NB4 (cell line): ENCODE data around the gene LARP6.

Experiments
- DNase-seq: peaks from one replicate; pipeline ENCODE4 v3.0.0; 2010; ENCODE audit warnings: low read depth
- H3K4me3 ChIP-seq: one replicate; pipeline ENCODE4 v1.5.1; 2011; ENCODE audit warnings: mild to moderate bottlenecking, low read depth, low read length, moderate library complexity
- CTCF ChIP-seq: IDR thresholded peaks from one replicate; pipeline ENCODE4 v1.5.1; 2012; ENCODE audit warnings: low read depth, low read length
- MAX ChIP-seq: IDR thresholded peaks from 2 replicates; pipeline ENCODE4 v1.6.1; 2011; ENCODE audit warnings: low read depth, low read length
- MYC ChIP-seq: IDR thresholded peaks from 2 replicates; pipeline ENCODE4 v1.6.1; 2011; ENCODE audit warnings: low read depth, low read length
- POLR2A ChIP-seq: IDR thresholded peaks from 2 replicates; pipeline ENCODE4 v1.6.1; 2011; ENCODE audit warnings: mild to moderate bottlenecking; ENCODE audit not compliant: insufficient read length; ENCODE audit errors: extremely low read depth

The LARP6 gene

GRCh38 chr15:70796516-70797310 lies 57.2 kb downstream of the LARP6 start:
- TF ChIP-seq CTCF (no peak), MAX (no peak), POLR2A (no peak), MYC (no peak)
- no peak for DNase-seq

GRCh38 chr15:70795311-70795665 lies 58.7 kb downstream of the LARP6 start:
- H3K4me3 ChIP-seq, result no peak overlapping the region
- TF ChIP-seq MAX, result no peak
- TF ChIP-seq CTCF, result no peak
- no peak for TF ChIP-seq POLR2A
- TF ChIP-seq MYC, result no peak
- no peak for DNase-seq

More at GRCh38 chr15:70796516-70797310, 57.2 kb downstream of the LARP6 start:
- H3K4me3 ChIP-seq, result no peak overlapping the region

- DNase-seq, result no peak
- H3K4me3 ChIP-seq, result no peak overlapping the region
- no peak for TF ChIP-seq MAX
- TF ChIP-seq POLR2A, result no peak
- no peak for TF ChIP-seq MYC
- TF ChIP-seq CTCF, result no peak
Observed at GRCh38 chr15:70794596-70795310, 59.2 kb downstream of the LARP6 start.

GRCh38 chr15:70793694-70794093 lies 60.3 kb downstream of the LARP6 start:
- no peak for TF ChIP-seq CTCF
- no peak for TF ChIP-seq MYC
- TF ChIP-seq POLR2A, result no peak
- no peak for TF ChIP-seq MAX
- H3K4me3 ChIP-seq, result no peak overlapping the region
- DNase-seq, result no peak

GRCh38 chr15:70792171-70792573 lies 61.8 kb downstream of the LARP6 start:
- TF ChIP-seq MAX (no peak), POLR2A (no peak), CTCF (no peak), MYC (no peak)
- no peak overlapping the region for H3K4me3 ChIP-seq
- DNase-seq, result no peak
